COLO829 (cell line): ENCODE results near the gene EXOC7.

Source experiments
- DNase-seq: peaks from one replicate; pipeline ENCODE4 v3.0.0; 2012; ENCODE audit warnings: low spot score

The EXOC7 gene

GRCh38 chr17:76138896-76139752 is 35.5 kb upstream of the EXOC7 start:
- no peak for DNase-seq

DNA sequence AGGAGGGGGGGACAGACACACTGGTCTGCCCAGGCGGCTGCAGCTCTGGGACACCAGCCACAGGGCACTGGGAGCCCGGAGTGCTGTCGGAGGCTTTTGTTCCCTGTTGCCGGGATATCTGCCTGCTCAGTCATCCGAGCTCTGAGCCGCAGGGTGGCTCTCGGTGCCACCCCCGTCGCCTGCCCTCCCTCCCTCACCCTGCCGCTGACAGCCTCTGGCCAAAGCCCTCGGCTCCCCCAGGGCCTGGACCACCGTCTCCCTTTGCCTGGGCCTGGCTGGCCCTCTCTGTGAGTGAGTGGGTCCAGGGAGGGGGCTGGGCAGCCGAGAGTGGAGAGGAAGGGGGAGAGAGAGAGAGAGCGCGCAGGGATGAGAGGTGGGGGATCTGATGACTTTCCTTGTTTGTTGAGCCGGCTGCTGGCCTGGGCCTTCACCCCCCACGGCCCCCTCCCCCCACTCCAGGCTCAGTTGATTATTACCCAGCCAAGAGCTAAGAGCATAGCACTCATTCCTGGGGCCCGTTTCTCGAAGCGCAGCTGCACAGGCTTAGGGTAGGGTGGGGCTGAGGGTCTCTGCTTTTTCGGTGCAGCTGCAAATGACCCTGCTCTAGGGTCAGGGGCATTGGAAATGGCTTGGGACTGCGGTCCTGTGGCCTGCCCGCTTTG is 34.8 kb upstream of the EXOC7 start:
- no peak for DNase-seq

GRCh38 chr17:76137351-76138233 is 34.0 kb upstream of the EXOC7 start:
- no peak for DNase-seq

DNA sequence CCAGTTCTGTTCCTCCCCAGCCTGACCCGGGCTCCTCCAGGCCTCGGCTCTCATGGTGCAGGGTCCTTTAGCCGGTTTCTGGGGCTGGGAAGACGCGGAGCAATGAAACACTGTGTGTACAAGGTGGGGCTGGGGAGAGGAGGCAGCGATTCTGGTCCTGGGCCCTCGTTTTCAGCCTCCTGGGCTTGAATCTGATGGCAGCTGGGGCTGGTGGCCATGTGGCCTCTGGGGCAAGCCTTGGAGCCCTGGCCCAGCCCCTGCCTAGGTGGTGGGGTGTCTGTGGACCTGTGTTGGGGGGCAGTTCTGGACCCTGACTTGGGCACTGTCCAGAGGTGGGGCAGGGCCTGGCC is 33.4 kb upstream of the EXOC7 start:
- no peak for DNase-seq

- no peak for DNase-seq
Measured at GRCh38 chr17:76136276-76137000, 32.9 kb upstream of the EXOC7 start.

GRCh38 chr17:76135810-76136188 is 32.2 kb upstream of the EXOC7 start:
- DNase-seq, result no peak

DNA sequence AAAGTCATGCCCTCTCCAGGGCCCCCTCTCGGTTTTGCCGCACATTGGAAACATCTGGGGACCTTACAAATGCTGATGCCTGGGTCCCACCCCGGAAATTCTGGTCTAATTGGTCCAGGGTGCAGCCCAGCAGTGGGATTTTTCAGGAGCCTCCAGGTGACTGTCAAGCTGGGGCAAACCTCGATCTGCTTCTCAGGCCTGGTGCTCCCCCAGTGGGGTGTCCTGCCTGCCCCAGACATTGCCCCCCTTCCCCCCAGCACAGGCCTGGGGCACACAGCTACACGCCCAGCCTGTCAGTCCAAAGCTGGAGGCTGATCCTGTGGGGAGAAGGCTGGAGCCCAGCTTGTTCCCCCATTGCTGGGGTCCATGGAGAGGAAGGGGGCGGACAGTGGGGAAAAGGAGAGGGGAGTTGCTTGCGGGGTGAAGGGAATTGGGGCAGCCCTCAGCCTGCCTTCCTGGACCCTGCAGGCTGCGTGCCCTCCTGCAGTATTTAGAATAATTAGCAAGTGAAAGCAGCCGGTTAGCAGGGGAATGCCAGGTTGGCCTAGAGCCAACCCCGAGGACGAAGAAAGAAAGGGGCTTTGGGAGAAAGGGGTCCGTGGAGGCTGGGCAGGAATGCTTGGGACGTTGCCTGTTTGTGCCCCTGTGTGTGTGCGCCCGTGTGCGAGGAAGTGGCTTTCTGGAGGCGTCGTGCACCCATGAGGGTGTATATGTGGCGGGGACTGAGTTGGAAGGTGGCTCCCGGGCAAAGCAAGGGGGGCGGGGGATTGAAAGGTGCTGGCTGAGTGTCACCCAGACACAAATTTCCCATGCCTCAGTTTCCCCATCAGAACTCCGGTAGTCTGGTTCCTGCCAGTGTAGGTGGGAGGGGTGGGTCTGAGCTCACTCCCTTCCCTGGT is 31.6 kb upstream of the EXOC7 start:
- no peak for DNase-seq

DNA sequence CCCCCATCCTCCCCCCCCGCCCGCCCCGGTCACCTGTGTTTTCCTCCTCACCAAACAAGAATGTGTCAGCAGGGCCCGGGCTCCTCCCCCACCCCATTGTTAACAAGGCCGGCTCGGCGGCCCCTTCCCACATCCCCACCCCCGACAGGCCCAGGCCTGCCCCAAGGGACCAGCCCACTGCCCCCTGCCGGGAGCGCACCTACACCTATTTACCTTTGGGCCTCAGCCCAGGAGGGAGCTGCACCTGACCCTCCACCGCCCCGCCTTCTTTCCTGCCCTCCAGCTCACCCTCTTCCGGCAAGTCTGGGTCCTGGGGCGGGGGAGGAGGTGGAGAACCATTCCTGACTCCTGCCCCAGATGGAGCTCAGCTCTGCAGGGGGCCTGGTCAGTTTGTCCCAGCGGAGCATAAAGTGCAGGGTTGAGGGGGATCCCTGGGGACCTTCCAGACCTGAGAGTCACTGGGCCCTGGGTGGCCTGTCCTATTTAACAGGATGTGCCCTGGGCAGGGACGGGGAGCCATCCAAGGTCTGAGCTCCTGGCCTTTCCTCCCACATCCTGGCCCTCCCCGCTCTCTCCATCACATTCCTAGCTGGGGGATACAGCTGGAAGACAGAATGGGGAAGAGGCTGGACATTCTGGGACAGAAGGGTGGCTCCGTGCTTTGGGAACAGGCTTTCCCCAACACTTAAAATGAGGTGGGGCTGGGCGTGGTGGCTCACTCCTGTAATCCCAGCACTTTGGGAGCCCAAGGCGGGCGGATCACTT is 29.2 kb upstream of the EXOC7 start:
- DNase-seq, result no peak

DNA sequence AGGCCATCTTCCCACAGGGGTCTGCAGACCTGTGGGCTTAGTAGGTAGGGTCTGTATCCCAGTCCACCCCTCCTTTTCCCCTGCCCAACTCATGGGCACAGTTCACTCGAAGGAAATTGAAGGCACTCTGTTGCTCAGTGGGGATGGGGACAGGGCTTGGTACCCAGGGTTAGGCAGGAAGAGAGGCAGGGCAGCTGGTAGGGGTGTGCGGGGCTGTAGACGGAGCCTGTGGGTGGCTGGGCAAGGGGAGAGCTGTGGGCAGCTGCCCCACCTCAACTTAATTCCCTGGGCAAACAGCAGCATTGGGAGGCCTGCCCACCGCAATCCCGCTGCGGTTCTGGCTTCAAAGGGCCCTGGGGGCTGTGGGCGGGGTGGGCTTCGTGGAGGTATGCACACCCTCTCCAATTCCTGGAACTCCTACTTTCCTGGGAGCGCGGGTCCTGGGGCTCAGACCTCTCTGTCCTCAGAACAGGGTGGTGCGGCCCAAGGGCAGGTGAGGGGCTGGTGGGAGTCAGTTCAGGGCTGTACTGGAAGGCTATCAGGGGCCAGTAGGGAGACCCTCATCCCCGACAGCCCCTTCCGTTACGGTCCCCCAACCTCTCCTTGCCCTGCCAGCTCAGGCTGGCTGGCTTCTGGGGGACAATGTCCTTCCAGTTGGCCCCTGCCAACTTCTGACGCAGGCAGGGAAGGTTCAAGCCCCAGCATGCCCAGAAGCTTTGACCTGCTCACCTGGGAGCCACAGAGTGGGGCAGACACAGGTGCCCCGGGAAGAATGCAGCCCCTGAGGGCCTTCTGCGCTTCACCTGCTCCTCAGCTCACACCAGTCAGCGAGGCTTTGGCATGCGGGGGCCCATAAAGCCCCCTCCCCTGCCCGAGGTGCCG is 28.3 kb upstream of the EXOC7 start:
- no peak for DNase-seq

- DNase-seq, result no peak
Measured at GRCh38 chr17:76131051-76131691, 27.6 kb upstream of the EXOC7 start.

GRCh38 chr17:76130473-76130872 is 26.9 kb upstream of the EXOC7 start:
- DNase-seq, result no peak

- DNase-seq, result no peak
Measured at GRCh38 chr17:76125922-76126321, 22.3 kb upstream of the EXOC7 start.

- DNase-seq, result no peak
Measured at GRCh38 chr17:76125391-76125675, 21.7 kb upstream of the EXOC7 start.

DNA sequence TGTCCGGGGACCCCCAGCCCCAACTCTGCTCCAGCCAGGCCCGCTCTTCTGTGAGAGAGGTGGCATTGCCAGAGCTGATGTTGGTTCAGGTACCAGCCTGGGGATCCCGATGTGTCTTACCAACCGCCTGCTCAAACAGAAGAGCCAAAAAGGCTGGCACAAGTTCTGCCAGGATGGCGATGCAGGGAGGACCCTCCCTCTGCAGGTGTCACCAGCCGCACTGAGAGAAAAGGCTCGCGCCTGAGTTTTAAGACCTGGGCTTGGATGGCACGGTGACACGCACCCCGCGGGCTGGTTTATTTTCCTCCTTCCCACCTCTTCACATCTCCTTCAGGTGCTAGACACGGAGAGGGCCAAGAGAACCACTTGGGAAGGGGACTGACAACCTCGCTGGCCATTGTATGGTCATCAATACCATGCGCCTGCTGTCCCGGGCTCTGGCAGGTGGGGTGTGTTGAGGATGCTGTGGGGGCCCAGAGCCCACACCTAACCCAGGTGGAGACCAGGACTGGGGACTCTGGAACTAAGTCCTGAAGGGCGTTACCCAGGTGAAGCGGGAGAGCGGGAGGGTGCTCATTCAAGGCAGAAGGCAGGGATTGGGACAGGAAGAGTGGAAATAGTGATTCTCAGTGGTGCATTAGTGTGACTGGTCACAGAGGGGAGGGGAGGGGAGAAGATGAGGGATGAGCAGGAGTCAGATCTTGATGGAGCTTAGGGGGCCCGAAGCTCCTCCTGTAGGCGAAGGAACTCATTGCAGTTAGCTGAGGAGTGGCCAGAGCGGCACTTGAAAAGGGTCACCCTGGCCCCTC is 21.2 kb upstream of the EXOC7 start:
- DNase-seq, result no peak

- DNase-seq, result no peak
Measured at GRCh38 chr17:76123749-76124581, 20.4 kb upstream of the EXOC7 start.

- no peak for DNase-seq
Measured at GRCh38 chr17:76123191-76123499, 19.6 kb upstream of the EXOC7 start.

GRCh38 chr17:76122431-76123190 is 19.0 kb upstream of the EXOC7 start:
- no peak for DNase-seq
